ENCODE results near the gene TACC2. TPM values are rescaled to one million over a fixed set of nuclear protein-coding genes. Genes with fewer than 3 reads are reported as not detected.

The TACC2 gene
- total and polyA plus RNA-seq, 2 donors (not counting 3 experiments of a cell fraction or from before 2014, with no cell fraction given), result 14.4 to 46.2 TPM

GRCh38 chr10:122287570-122287969 lies 298.6 kb downstream of the TACC2 start:
- H2AFZ ChIP-seq (ENCODE audit: low read depth, low read length), result no peak overlapping the region
- H3K9me3 ChIP-seq (replicated peaks; ENCODE audit: control insufficient read depth, insufficient read depth, low read length), result no peaks in the 10 kb centered on the region
- H3K9ac ChIP-seq (replicated peaks; ENCODE audit: extremely low read depth, insufficient read depth, low read length), result no peak overlapping the region
- no peaks in the 10 kb centered on the region for H3K79me2 ChIP-seq (ENCODE audit: control insufficient read depth, insufficient read depth, low read length)
- no peak overlapping the region for H3K4me2 ChIP-seq (ENCODE audit: insufficient read depth, low read length)
- CTCF ChIA-PET, result interaction anchor here (0.9 to 1.9 kb wide), 5 partner anchors 8 to 147 kb away, joined by 3 to 9 read pairs (median 4); no protein-coding TSS in a partner anchor
- intact Hi-C loops (cut with micrococcal nuclease) (no loop called here), dilution Hi-C loops (cut with MboI; ENCODE audit: extremely low pct_ligation_motif_present, low sequenced_read_pairs) (loop anchor here (25.0 kb wide), 1 partner anchor 150 kb away; no protein-coding TSS in a partner anchor)
- no peaks in the 10 kb centered on the region for H3K9me1 ChIP-seq (replicated peaks; ENCODE audit: control insufficient read depth, extremely low read depth, insufficient read depth, low read length)
- no peak overlapping the region for H3K27ac ChIP-seq (ENCODE audit: insufficient read depth, low read depth, low read length)
- POLR2A ChIA-PET, result no interaction called here
- BruUV-seq (replicated peaks), result no TSS peak
- no peaks in the 10 kb centered on the region for H3K27me3 ChIP-seq (ENCODE audit: control insufficient read depth in 2 of 2, insufficient read depth in 2 of 2, low read length in 2 of 2)
- no peak overlapping the region for H3K4me3 ChIP-seq (replicated peaks in 1 of 3; ENCODE audit: insufficient read depth in 1 of 3, low read depth in 1 of 3, low read length in 3 of 3)
- H4K20me1 ChIP-seq (replicated peaks; ENCODE audit: control insufficient read depth, extremely low read depth, insufficient read depth, low read length), result no peaks in the 10 kb centered on the region
- FAIRE-seq (no peak), DNase-seq (ENCODE audit: low read depth, low spot score) (no peak)
- no peaks in the 10 kb centered on the region for H3K4me1 ChIP-seq (ENCODE audit: control insufficient read depth, extremely low read depth, insufficient read depth, low read length)
- TF ChIP-seq POLR2AphosphoS5 (IDR thresholded peaks at IDR 0.05; ENCODE audit: insufficient read depth, low read depth, low read length) (no peak), EZH2 (IDR thresholded peaks at IDR 0.05; ENCODE audit: borderline replicate concordance, low read depth, low read length, severe bottlenecking) (no peak), CTCF (IDR thresholded peaks at IDR 0.05; ENCODE audit: extremely low read depth in 1 of 2, insufficient read depth in 1 of 2, low read depth in 1 of 2, low read length in 2 of 2) (no peak), POLR2A (IDR thresholded peaks at IDR 0.05; ENCODE audit: low read depth, low read length) (no peak), GATA2 (IDR thresholded peaks at IDR 0.05; ENCODE audit: insufficient read depth, insufficient read length, low read depth, low read length) (no peak), JUN (IDR thresholded peaks at IDR 0.05; ENCODE audit: borderline replicate concordance, insufficient read depth, insufficient read length, low read depth) (no peak), FOS (IDR thresholded peaks at IDR 0.05; ENCODE audit: borderline replicate concordance, insufficient read depth, low read length) (no peak), MYC (IDR thresholded peaks at IDR 0.05; ENCODE audit: low read depth, low read length) (no peak)
- TF ChIP-seq, protein P1, sequence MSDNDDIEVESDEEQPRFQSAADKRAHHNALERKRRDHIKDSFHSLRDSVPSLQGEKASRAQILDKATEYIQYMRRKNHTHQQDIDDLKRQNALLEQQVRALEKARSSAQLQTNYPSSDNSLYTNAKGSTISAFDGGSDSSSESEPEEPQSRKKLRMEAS (IDR thresholded peaks at IDR 0.05; ENCODE audit: insufficient read depth, insufficient read length), result no peak
- no peaks in the 10 kb centered on the region for H3K36me3 ChIP-seq (ENCODE audit: control insufficient read depth in 2 of 2, extremely low read depth in 1 of 2, insufficient read depth in 2 of 2, low read length in 2 of 2)
